ENCODE data around the gene MAGI1.
"Not testable (repeated sequence)": the region's sequence is repeated elsewhere in the genome, so short reads cannot be mapped to it uniquely, and the experiment has no call there.

DNA sequence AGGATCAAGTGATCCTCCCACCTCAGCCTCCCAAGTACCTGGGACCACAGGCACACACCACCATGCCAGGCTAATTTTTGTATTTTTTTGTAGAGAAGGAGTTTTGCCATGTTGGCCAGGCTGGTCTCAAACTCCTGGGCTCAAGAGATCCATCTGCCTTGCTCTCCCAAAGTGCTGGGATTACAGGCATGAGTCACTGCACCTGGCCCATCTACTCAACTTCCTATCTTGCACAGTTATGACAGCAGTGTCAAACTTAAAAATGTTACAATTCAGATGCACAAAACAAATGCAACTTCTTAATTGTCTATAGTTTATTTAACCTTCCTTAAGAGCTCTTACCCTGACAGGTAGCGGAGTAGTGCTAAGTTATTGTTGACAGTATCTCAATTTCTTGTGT lies 319.1 kb downstream of the MAGI1 start:
- not testable (repeated sequence) for TF ChIP-seq POLR2A, POLR2AphosphoS5 (IDR thresholded peaks at IDR 0.05; ENCODE audit: low read depth, low read length)

Data from GM12892 (cell line).